Left cardiac atrium (tissue), 4 donors: ENCODE data around the gene CGB8. TPM values are rescaled to one million over a fixed set of nuclear protein-coding genes. Genes with fewer than 3 reads are reported as not detected.
"Not testable (repeated sequence)": the region's sequence is repeated elsewhere in the genome, so short reads cannot be mapped to it uniquely, and the experiment has no call there.

Experiments
- ATAC-seq, 2 donors: fragments of 200-7000 bp; cut with Tn5 transposase; one replicate each; pipeline ENCODE4 v1.9.1; 2020; ENCODE audit warnings: mild to moderate bottlenecking in 2 of 2, moderate library complexity in 2 of 2
- DNase-seq: peaks from one replicate; pipeline ENCODE4 v3.0.0-alpha.2; 2020
- intact Hi-C, 2 donors: fragments of 100-400 bp; cut with DNase I; formaldehyde crosslinking; loops; one replicate each; pipeline versions ENCODE4 v1.14.1 to v1.15.1; 2022 to 2023
- total RNA-seq, 2 donors: library from RNA; stranded (reverse); fragmentation: NEBNext Ultra II Directional; extraction: Animal tissue kit (Norgen Biotek cat#: 25700); gene quantifications; one replicate each; pipeline ENCODE4 v1.2.1, GENCODE V29; 2021
- donor health status: DM: no; HTN: yes; CAD: no.
- donor health status: DM: no; HTN: yes; CAD: no; lungs with severe emphysema.
- donor health status: DM: yes; HTN: yes; CAD: no.
- donor health status: Dilated cardiomyopathy.

Gene CGB8
- total RNA-seq, 2 donors from 2014 or later = not detected

- intact Hi-C loops = no loop called here
- DNase-seq (no peak), ATAC-seq (no peak)
Observed at GRCh38 chr19:49069026-49069425, 20.1 kb upstream of the CGB8 start.

- no peak for ATAC-seq
- intact Hi-C loops = no loop called here
- DNase-seq = no peak
Observed at GRCh38 chr19:49067554-49067953, 18.6 kb upstream of the CGB8 start.

- DNase-seq (peak; percentile 35), ATAC-seq (peak; percentile 15 to 34)
- intact Hi-C loops = no loop called here
Observed at GRCh38 chr19:49065905-49066512, 17.1 kb upstream of the CGB8 start.

GRCh38 chr19:49064768-49065611 is 16.1 kb upstream of the CGB8 start, which contains the start of gene NTF4:
Gene NTF4 (minus strand): TSS chr19:49064818. CDS start chr19:49061997, 2,821 bp downstream.
- DNase-seq (no peak), ATAC-seq (peak; percentile 65 to 74)
- intact Hi-C loops = no loop called here

- ATAC-seq (no peak), DNase-seq (no peak)
- intact Hi-C loops = no loop called here
Observed at GRCh38 chr19:49064029-49064629, 15.2 kb upstream of the CGB8 start.

- DNase-seq (no peak), ATAC-seq (no peak)
- intact Hi-C loops = no loop called here
Observed at GRCh38 chr19:49061445-49061844, 12.5 kb upstream of the CGB8 start.

GRCh38 chr19:49061000-49061399 is 12.1 kb upstream of the CGB8 start:
- ATAC-seq (no peak), DNase-seq (no peak)
- intact Hi-C loops = no loop called here

- no peak for DNase-seq
- ATAC-seq = no peak
- intact Hi-C loops = no loop called here
Observed at GRCh38 chr19:49059053-49059452, 10.1 kb upstream of the CGB8 start.

- intact Hi-C loops = no loop called here
- no peak for ATAC-seq
- no peak for DNase-seq
Observed at GRCh38 chr19:49058562-49058961, 9.7 kb upstream of the CGB8 start.

GRCh38 chr19:49057636-49058234 is 8.8 kb upstream of the CGB8 start, which contains the start of gene CGB7:
Gene CGB7 (minus strand): TSS chr19:49057749. CDS start chr19:49055375, 2,374 bp downstream.
- DNase-seq = peak; percentile 85
- intact Hi-C loops = no loop called here
- ATAC-seq = peak; percentile 75 to 89

GRCh38 chr19:49056902-49057596 is 8.1 kb upstream of the CGB8 start:
- peak; percentile 36 to 39 for ATAC-seq
- DNase-seq, intact Hi-C loops: not testable (repeated sequence)

- peak; percentile 88 to 91 for ATAC-seq
- intact Hi-C loops = no loop called here
- peak; percentile 64 for DNase-seq
Observed at GRCh38 chr19:49056101-49056901, 7.4 kb upstream of the CGB8 start.

GRCh38 chr19:49050376-49051033 is 1.6 kb upstream of the CGB8 start:
- intact Hi-C loops, DNase-seq, ATAC-seq: not testable (repeated sequence)

GRCh38 chr19:49049834-49050233 is 923 bp upstream of the CGB8 start:
- intact Hi-C loops, DNase-seq, ATAC-seq: not testable (repeated sequence)

- ATAC-seq, DNase-seq, intact Hi-C loops: not testable (repeated sequence)
Observed at GRCh38 chr19:49043548-49043947, 5.4 kb downstream of the CGB8 start, which contains the start of gene CGB5. Gene CGB5 (plus strand): TSS chr19:49043848. CDS start chr19:49044210, 362 bp downstream.

- DNase-seq, intact Hi-C loops, ATAC-seq: not testable (repeated sequence)
Observed at GRCh38 chr19:49042666-49043065, 6.2 kb downstream of the CGB8 start.

GRCh38 chr19:49042177-49042576 is 6.7 kb downstream of the CGB8 start:
- no peak for DNase-seq
- ATAC-seq = no peak
- intact Hi-C loops = no loop called here
